AG09309 (cell line): ENCODE data around the gene TH.

Experiments
- DNase-seq: peaks from one replicate; pipeline ENCODE4 v3.0.0-alpha.2; 2010; ENCODE audit warnings: low read depth
- H3K4me3 ChIP-seq: 2 replicates; pipeline ENCODE4 v1.5.1; 2011; ENCODE audit warnings: mild to moderate bottlenecking, low read depth, low read length, moderate library complexity; ENCODE audit not compliant: control insufficient read depth
- CTCF ChIP-seq: IDR thresholded peaks from 2 replicates; pipeline ENCODE4 v1.5.1; 2011; ENCODE audit warnings: mild to moderate bottlenecking, low read depth, low read length, inconsistent platforms; ENCODE audit not compliant: insufficient read depth, control insufficient read depth; ENCODE audit errors: missing control alignments

The TH gene

GRCh38 chr11:2174361-2174760 lies 2.7 kb upstream of the TH start:
- TF ChIP-seq CTCF: no peak
- H3K4me3 ChIP-seq: no peak overlapping the region
- DNase-seq: no peak

DNA sequence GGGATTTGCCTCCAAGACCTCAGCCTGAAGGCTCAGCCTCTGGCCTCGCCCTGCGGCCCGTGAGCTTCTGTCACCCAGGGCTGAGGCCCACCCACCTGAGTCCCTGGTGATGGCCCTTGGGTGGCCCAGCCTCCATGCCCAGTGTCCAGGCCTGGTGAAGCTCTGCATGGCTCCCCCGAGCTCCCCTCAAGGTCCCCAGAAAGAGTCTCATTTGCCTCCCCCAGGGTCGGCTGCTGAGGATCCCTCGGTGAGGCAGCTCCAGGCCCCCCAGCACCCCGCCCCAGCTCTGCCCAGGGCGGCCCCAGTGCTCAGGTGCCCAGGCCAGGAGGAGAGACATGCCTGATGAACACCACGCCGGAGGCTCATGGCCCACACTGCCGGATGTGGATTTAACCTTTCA lies 2.1 kb upstream of the TH start:
- no peak overlapping the region for H3K4me3 ChIP-seq
- TF ChIP-seq CTCF: no peak
- no peak for DNase-seq

- TF ChIP-seq CTCF: peak; percentile 48
- DNase-seq: no peak
- H3K4me3 ChIP-seq: no peak overlapping the region
Measured at GRCh38 chr11:2173150-2173693, 1.6 kb upstream of the TH start.

- DNase-seq: no peak
- H3K4me3 ChIP-seq: no peak overlapping the region
- no peak for TF ChIP-seq CTCF
Measured at GRCh38 chr11:2172676-2173075, 1.1 kb upstream of the TH start.

DNA sequence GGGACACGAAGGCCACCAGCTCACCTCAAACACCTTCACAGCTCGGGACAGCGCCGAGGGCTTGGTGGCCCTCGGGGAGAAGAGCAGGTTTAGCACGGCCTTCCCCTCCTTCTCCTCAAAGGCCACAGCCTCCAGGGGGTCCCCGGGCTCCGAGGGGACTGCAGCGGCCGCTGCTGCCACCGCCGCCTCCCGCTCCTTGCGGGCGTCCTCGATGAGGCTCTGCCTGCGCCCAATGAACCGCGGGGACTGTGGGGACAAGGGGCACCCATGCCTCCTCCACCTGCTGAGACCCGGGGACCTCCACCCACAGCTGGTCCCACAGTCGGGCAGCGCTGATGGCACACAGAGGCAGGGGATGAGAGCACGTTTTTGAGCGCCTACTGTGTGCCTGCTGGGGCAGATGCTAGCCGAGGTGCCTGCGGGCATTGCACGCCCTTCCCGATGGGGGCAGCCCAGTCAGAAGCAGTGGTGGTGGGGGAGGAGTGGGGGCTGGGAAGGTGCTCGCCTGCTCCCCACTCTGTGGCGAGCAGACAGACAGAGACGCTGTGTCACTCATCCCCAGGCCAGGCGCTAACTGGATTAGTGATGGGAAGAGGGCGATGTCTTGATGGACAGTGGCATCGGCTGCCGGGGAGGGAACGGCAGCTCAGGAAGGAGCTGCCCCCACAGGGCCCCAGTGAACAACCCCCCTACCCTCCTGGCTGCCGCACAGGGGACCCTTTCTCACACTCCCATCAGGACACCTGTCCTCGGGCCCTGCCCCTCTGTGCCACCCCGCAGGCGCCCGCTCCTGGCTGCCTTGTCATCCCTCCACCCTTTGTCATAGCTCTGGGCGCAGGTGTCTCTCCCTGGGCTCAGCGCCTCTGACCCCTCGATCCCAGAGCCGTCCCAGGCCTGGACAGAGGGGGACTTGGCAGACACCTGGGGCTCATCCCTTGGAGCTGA lies 1.7 kb downstream of the TH start:
- no peak overlapping the region for H3K4me3 ChIP-seq
- no peak for DNase-seq
- no peak for TF ChIP-seq CTCF

DNA sequence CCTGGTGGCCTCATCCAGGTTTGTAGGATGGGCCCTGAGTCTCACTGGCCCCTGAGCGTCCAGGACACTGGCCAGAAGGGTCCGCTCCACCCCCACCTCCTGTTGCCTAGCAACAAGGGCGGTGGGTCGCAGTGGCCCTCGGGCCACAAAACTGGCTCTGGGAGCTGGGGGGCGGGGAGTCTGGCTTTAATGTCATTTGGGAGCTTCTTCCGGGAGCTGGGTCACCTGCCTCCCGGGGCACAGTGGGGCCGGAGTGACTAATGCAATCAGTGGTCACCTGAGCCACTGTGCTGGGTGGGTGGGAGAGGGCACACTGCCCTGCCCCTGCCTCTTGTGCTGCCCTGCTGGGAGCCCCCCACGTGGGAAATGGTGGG lies 2.6 kb downstream of the TH start:
- TF ChIP-seq CTCF: no peak

More for the DNA sequence above, 2.6 kb downstream of the TH start:
- H3K4me3 ChIP-seq: no peak overlapping the region
- no peak for DNase-seq
